Peyer's patch (tissue), 4 donors: ENCODE results near the gene IL3.

Experiments
- POLR2A ChIP-seq, 2 donors: fragments of 450-650 bp; IDR thresholded peaks; one replicate each; pipeline ENCODE4 v1.5.1; 2017; ENCODE audit warnings: antibody characterized with exemption in 2 of 2, mild to moderate bottlenecking in 2 of 2, moderate library complexity in 2 of 2
- TF ChIP-seq, protein P1 (sequence below), 6 experiments: fragments of 450-650 bp in 4 of 6; fragments of 200-600 bp in 2 of 6; sonication (generic) in 1 of 6; IDR thresholded peaks; one replicate each; pipeline ENCODE4 v1.5.1; 2017 to 2019; ENCODE audit warnings: antibody characterized with exemption in 6 of 6, mild to moderate bottlenecking in 3 of 6, moderate library complexity in 1 of 6

DNA sequence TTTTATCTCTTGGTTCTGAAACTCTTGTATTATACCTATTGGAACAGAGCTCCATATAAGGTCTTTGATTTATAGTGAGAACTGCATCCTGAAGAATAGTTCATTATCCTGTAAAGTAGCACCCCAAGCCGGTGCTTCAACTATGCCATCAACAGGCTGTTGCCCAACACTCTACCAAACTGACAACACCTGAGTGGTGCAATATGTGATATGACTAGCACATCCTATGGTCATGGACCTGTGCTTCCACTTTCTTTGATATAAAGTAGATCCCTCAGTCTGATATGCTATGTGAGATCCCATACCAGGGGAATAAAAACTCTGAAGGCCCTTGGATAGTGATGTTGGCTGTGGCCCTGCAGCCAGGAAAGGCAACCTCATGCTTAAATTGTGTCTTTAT, 28.9 kb downstream of the IL3 start:
- TF ChIP-seq POLR2A (IDR thresholded peaks at IDR 0.05): no peak
- TF ChIP-seq, protein P1, sequence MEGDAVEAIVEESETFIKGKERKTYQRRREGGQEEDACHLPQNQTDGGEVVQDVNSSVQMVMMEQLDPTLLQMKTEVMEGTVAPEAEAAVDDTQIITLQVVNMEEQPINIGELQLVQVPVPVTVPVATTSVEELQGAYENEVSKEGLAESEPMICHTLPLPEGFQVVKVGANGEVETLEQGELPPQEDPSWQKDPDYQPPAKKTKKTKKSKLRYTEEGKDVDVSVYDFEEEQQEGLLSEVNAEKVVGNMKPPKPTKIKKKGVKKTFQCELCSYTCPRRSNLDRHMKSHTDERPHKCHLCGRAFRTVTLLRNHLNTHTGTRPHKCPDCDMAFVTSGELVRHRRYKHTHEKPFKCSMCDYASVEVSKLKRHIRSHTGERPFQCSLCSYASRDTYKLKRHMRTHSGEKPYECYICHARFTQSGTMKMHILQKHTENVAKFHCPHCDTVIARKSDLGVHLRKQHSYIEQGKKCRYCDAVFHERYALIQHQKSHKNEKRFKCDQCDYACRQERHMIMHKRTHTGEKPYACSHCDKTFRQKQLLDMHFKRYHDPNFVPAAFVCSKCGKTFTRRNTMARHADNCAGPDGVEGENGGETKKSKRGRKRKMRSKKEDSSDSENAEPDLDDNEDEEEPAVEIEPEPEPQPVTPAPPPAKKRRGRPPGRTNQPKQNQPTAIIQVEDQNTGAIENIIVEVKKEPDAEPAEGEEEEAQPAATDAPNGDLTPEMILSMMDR (IDR thresholded peaks at IDR 0.05): no peak
